ENCODE measurements around the gene P3H4.

Gene P3H4

DNA sequence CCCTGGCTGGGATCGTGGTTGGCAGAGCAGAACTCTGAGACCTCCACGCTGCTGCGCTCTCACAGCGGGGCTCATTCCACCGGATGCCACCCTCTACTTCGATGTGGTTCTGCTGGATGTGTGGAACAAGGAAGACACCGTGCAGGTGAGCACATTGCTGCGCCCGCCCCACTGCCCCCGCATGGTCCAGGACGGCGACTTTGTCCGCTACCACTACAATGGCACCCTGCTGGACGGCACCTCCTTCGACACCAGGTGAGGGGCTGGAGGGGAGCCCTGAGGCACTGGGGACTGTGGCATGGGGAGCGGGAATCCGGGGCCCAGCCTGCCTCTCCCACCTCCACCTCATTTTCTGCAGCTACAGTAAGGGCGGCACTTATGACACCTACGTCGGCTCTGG lies 6.3 kb upstream of the P3H4 start:
- DNase-seq: no peak

DNA sequence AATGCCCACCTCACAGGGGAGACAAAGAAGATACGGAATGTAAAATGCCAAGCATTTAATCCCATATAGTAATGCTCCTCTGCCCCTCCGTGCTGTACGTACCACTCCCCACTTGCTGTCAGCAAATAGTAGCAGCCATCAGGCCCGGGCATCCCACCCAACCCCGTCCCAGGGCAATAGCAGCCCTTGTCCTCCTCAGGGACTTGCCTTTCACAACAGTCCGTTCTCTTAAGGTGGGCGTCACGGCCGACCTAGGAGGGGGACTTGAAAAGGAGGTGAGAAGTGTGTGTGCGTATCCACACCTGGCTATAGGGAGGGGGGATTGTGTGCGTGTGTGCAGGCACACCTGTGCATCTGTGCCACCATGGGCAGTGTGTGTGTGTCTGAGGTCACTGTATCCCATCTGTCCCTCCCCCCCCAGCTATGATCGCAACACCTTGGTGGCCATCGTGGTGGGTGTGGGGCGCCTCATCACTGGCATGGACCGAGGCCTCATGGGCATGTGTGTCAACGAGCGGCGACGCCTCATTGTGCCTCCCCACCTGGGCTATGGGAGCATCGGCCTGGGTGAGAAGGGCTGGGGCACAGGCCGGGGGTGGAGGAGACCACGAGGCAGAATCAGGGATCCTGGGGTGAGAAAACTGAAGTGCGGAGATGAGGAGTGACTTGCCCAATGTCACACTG lies 5.0 kb upstream of the P3H4 start:
- DNase-seq: no peak

DNA sequence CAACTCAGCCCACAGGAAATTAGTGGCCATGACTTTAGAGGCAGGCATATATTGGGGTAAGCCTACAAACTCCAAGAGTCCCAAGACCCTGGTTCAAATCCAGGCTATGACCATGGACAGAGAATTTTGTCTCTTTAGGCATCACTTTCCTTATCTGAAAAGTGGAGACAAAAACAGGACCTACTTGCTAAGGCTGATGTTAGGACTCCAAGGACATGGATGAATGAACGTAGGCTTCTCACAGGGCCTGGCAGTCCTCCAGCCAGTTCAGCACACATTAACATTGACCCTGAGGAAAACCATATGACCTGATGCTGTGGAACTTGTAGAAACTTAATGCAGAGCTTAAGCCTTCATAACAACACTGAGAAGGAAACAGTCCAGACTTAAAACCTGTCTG lies 2.4 kb upstream of the P3H4 start:
- DNase-seq: no peak

DNA sequence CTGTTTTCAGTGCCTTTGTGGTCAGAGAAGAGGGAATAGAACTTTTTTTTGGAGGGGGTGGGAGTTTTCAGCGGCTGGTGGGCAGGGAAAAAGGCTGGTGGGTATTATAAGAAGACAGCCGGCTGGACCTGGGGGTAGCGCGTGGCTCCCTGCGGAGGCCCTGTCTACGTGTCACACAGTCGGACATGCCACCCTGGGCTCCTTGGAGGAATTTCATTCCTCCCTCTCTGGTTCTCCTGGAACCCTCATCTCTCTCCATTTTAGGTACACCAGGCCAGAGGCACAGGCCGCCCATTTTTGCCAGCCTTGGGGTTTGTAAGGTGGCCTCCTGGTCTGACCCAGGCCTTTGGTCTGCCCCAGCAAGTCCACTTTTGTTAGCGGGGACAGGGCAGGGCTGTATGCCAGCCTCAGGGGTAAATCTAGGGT lies 2.0 kb upstream of the P3H4 start:
- DNase-seq: no peak

DNA sequence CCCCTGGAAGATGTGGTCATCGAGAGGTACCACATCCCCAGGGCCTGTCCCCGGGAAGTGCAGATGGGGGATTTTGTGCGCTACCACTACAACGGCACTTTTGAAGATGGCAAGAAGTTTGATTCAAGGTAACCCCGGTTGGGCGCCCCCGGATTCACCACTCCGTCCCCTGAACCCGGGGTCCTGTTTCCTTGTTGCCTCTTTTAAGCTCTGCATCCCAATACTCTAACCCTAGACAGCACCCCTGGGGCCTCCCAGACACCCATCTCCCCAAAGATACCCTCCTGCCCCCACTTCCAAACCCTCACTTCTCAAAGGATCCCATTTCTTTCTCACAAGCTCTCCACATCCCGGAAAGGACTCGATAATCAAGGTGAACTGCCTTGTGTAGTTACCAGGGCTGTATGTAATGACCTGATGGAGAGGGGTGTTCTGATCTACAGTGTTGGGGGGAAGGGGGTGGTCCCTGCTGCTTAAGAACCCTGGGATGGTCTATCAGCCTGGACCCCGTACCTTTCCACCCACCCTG lies 1.5 kb upstream of the P3H4 start:
- DNase-seq: no peak

DNA sequence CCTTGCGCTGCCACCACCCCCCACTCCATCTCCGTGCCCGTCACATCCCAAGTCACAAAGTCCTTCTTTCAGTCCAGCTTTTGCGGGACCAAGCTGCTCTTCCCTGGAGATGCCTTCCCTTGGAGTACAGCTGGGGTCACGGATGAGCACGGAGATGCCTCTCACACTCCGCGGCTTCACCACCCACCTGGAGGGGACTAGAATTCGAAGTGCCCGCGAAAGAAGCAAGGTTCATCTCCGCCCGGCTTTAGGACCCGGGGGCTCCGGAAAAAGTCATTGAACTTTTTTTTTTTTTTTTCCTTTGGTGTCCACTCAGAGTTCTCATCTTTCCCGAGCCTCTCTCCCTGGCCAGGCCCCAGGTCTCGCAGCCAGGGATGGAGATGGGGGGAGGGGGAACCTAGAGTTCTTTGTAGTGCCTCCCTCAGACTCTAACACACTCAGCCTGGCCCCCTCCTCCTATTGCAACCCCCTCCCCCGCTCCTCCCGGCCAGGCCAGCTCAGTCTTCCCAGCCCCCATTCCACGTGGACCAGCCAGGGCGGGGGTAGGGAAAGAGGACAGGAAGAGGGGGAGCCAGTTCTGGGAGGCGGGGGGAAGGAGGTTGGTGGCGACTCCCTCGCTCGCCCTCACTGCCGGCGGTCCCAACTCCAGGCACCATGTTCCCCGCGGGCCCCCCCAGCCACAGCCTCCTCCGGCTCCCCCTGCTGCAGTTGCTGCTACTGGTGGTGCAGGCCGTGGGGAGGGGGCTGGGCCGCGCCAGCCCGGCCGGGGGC lies 817 bp upstream of the P3H4 start, which contains the start of gene FKBP10:
FKBP10 (plus strand) TSS at position 624 of the 771 bp plus-strand sequence; CDS start at position 655, 31 bp downstream.
- DNase-seq: no peak

DNA sequence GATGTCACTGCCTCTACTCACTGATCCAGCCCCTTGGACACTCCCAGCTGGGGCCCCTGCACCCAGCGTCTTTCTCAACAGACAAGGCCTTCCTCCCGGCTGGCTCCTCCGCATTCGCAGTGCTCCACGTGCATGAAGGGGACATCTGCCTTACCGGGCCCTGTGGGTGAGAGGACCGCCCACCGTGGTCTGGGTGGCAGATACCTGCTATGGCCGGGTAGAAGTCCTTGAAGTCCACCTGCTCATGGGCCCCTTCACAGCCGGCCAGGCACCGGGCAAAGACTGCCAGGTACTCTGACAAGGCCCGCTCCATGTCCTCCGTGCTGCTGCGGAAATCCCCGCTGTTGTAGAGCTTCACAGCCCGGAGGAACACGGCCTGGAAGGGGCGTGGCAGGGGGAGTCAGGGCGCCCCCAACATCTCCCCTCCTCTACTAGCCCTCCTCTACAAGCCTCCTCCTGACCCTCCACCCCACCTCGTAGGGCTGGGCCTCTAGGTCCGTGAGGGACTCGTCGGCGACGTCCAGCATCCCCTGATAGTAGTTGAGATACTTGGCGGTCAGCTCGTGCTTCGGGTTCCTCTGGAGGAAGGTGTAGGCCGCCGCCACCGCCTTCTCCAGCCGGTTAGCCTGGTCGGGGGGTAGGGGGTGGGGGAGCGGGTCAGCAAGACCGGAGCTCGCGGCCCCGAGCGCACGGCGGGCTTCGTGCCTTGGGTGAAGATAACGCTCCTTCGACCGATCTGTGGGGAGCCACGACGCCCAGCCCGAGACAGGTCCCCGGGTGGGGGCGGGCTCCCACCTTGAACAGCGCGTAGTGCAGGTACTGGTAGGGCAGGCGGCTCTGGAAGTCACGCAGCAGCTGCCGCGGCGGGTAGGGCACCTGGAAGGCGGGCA lies 845 bp downstream of the P3H4 start:
- no peak for DNase-seq

DNA sequence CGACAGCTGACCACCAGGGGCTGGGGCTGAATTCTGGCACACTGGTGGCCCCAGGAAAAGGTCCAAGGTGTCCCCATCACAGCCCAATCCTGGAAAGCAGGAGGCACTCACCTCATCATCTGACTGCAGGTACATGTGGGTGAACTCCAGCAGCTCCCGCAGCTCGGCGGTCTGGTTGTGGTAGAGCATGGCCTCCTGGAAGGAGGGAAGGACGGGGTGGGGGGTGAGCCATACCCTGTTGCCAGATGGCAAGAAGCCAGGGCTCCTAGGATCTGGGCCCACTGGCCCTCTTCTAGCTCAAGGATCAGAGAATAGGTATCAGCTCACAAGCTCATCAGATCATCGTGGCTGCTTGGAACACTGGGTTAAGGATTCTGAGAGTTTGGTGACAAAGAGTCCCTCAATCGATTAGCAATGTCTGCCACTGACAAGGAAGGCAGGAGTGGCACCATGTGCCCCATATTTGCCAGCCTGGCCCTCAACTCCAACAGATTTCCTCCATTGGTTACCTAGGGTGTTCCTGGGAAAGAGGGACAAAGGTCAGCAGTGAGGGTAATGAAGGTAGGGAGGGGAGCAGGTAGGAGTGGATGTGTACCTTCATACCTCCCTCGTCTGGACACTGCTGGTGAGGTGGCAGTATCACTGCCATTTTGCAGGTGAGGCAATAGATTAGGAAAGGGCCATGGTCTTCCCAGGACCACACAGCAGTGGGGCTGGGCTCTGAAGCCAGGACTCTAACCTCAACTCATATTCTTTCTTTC lies 4.9 kb downstream of the P3H4 start:
- no peak for DNase-seq

DNA sequence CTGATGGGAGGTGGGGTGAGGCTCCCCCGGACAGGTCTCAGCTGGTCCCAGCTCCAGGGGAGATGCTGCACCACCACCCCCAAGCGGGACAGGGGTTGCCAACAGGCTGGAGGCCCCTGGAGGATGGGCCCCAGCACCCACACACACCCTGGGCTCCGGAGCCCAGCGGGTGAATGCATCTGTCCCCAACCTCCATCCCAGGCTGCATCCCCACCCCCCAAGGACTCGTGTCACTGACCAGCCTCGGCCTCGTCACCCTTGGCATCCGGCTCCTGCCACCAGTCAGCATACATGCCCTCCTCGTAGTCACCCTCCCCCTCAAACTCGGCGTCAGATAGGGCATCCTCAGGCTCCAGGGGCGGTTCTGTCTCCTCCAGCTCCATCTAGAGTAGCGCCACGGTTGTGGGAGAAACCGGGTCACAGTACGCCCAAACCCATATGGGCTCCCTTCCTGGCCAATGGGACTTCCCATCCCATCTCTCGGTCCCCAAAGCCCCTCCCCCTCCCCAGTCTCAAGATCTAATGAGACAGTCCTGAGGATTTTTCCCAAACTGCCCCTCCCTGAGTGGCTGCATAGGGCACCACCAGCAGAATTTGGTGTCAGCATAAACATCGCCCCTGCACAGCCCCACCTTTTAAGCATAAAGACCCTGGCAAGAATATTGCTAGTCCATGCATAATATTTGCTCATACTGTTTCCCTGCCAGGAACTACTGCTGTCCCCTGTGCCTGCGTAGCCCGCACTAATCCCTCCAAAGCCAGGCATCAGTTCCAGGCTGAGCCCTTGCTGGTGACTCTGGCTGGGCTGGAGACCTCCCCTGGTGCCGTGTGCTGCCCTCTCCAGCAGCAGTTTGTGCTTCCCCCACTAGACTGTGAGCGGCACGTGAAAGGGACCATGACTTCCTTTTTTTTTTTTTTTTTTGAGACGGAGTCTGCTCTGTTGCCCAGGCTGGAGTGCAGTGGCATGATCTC lies 8.4 kb downstream of the P3H4 start:
- DNase-seq: no peak

DNA sequence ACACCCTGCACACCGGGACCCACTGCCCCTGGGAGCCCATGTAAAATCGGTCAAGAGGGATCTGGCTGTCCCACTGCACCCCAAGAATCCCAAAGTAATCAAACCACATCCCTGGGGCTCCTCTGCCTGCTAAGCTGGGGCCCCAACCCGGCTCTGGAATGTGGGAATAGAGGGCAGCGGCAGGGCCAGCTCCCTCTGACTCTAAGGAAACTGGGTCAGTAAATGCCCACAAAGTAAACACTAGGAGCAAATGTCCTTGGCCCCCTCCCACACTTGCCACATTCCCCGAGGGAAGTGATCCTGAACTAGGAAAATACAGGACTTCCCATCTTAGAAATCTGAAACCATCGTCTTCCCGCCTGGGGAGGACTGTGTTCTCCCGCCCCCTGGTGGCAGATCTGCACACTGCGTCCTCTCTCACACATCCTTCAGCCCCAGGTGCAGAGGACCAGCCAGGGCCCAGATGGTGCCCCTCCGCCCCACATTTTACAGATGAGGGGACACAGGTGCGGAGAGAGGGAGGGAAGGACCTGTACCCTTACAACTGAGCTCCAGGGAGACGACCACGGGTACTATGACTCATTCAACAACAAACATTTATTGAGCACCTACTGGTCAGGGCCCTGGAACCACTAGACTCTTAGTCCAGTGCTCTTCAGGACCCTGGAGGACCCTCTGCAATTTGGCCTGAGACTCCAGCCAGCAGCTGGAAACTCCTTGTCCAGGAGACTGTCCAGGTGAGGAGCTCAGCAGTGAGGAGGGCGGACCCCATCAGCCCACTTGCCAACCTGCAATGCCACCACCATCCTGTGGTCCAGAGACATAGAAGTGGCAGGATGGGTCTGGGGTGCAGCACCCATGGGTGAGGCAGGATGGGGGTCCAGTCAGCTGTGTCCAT lies 10.1 kb downstream of the P3H4 start:
- DNase-seq: peak; percentile 42

DNA sequence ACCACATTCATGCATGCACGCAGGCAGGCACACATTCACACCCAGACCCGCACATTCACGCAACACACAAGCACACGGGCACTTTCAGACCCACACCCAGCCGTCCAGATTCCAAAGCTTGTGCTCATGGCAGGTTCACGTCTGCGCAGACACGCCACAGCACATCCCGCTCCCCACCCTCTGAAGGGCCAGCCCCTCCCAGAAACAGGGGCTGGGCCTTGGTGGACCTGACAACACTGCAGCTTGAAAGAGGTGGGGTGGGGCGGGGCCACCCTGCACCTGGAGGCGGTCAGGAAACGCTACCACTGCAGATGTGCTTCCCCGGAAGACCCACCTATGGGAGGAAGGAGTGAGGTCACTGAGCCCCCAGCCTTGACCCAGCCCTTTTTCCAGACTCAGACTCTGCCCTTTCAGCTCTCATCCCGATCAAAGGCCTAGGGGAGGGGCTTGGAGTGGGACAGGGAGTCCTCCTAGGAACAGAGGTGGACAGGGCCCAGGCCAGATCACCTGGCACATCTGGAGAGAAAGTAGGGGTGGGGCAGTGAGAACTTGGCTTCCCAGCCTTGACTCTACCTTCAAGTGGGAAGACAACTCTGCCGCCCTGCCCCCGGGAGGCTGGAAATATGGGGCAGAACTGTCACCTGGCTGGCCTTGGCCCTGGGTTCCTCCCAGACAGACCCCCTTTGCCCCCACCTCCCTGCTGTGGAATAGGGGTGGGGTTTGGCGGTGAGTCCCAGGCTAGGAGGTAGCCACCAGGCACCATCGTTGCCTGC lies 11.0 kb downstream of the P3H4 start:
- no peak for DNase-seq

DNA sequence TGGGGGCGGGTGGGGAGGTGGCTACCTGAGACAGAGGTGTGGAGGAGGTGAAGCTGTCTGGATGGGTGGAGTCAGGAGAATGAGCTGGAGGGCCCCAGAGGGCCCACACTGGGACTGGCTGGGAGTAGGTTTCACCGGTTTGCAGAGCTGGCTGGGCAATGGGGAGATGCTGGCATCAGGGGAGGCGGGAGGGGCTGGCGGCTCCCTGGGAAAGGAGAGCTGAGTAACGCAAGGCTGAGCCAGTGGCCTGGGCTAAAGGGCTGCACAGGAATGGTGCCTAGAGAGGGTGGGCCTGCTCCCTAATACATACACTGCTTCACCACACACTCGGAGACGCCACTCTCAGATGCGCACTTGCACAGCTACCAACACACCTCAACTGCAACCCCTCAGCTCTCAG lies 12.4 kb downstream of the P3H4 start:
- no peak for DNase-seq

DNA sequence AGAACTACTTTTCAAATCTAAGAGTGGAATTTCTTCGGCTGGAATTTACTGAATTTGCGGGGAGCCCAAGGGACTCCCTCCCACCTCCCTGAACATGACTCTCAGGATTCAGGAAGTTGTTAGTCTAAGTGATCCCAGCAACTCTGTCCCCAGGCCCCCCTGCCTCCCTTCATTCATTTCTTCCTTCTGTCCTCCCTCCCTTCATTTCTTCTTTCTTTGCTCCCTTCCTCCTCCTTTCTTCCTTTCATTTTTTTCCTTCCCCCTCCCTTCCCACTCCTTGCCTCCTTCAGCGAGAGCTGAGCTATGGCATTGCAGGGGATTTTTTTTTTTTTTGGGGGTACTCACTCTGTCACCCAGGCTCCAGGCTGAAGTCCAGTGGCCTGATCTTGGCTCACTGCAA lies 14.4 kb downstream of the P3H4 start:
- no peak for DNase-seq

DNA sequence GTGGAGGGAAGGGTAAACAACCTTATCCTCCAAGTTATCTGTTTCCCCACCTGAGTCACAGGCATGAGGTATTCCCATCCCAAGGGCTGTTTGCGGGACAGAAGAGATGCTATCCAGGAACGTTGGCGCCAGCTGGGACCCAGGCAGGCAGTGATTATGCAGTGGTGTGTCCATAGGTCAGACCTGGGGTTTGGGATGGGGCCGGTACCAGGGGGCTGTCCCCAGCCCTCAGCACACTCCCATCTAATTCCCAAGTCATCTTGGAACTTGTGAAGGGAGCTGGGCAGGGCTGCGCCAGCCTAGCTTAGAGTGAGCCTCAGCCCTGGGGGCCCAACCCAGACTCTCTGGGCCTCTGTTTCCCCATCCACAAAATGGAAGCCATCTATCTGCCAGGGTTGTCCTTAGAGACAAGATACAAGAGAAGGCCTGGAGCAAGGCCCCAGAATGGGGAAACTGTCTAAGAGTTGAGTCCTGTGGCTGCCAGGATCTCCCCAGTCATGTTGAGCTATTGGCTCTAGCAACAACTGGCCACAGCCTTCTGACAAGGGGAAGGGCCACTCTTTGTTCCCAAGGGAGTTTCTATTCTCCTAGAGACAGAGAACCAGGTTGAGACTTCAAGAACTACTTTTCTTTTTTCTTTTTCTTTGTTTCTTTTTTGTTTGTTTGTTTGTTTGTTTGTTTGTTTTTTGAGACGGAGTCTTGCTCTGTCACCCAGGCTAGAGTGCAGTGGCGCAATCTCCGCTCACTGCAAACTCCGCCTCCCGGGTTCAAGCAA lies 15.4 kb downstream of the P3H4 start:
- no peak for DNase-seq

DNA sequence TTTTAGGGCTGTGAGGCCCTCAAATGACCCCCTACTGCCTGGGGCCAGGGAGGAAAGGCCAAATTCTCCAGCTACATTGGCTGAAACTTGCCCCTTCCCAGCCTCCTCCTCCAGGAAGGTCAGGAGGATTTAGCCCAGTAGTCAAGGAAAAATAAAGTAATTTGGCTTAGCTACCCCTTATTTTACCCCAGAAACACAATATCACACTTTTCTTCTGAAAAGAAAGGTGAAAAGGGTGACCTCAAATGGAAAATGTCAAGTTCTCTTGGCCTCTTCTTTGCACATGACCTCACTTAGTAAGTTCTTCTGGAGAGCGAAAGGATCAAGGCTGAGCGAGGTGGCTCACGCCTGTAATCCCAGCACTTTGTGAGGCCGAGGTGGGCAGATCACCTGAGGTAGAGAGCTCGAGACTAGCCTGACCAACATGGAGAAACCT lies 17.2 kb downstream of the P3H4 start:
- DNase-seq: no peak

DNA sequence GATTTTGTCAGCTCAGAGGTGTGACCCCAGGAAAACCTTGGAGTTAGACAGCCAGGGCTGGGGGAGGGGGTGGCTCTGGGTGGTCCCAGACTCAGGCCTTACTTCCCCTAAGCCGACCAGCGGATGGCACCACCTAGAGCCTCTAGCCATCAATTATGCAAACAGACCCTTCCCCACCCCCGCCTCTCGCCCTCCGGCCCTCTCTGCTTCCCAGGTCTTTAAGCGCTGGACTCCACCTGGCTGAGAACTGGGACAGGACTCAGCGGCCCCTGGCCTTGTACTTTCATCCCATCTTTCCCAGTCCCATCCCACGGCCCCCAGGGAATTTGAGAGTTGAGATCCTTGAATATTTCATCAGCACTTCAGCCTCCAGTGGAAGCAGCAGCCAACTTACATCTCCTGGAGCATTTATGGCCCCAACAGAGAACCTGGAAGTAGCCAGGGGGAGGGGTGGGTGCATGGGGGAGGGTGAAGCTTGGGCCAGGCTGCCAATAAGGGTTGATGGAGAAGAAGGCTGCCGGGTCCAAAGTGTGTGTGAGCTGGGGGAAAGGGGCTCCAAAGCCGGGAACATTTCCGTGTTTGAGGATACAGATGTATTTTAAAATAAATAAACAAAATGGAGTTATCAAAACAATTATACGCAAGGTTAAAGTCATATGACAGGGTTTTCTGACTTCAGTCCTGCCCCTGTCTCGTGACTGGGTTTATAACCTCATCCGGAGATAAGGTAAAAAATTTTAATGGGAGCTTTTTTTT lies 17.8 kb downstream of the P3H4 start:
- no peak for DNase-seq
